ENCODE measurements around the gene KLHL5. TPM values are rescaled to one million over a fixed set of nuclear protein-coding genes. Genes with fewer than 3 reads are reported as not detected.
A peak's percentile ranks its signal among the peaks of the same experiment; 100 is the strongest.
"Not testable (repeated sequence)": the region's sequence is repeated elsewhere in the genome, so short reads cannot be mapped to it uniquely, and the experiment has no call there.

Gene KLHL5
- total RNA-seq, 6 experiments from 2014 or later, result 48.0 to 59.3 (median 50.6) TPM

DNA sequence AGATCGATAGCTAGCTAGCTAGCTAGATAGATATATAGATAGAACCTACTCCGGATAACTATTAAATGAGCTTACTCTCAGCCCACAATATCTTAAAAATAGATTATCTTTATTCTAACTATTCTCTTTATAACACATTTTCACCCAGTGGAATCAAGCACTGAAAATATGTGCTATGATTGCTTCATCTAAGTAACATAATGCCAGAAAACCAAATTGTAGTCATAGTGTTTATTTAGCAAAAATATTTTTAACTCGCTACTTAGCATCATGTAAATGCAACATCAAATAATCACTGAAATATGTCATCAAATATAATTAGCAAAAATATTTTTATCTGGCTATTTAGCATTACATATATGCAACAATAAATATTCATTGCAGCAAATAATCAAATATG lies 31.3 kb upstream of the KLHL5 start:
- TF ChIP-seq, protein P1, sequence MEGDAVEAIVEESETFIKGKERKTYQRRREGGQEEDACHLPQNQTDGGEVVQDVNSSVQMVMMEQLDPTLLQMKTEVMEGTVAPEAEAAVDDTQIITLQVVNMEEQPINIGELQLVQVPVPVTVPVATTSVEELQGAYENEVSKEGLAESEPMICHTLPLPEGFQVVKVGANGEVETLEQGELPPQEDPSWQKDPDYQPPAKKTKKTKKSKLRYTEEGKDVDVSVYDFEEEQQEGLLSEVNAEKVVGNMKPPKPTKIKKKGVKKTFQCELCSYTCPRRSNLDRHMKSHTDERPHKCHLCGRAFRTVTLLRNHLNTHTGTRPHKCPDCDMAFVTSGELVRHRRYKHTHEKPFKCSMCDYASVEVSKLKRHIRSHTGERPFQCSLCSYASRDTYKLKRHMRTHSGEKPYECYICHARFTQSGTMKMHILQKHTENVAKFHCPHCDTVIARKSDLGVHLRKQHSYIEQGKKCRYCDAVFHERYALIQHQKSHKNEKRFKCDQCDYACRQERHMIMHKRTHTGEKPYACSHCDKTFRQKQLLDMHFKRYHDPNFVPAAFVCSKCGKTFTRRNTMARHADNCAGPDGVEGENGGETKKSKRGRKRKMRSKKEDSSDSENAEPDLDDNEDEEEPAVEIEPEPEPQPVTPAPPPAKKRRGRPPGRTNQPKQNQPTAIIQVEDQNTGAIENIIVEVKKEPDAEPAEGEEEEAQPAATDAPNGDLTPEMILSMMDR (IDR thresholded peaks at IDR 0.05), result no peak
- Mint-ChIP-seq H3K27me3 (ENCODE audit: insufficient read depth) (no peaks in the 10 kb centered on the region), H3K36me3 (ENCODE audit: low read depth) (no peaks in the 10 kb centered on the region), H3K9me3 (no peaks in the 10 kb centered on the region), H3K4me1 (ENCODE audit: low read depth) (peaks cover 35% of the 10 kb centered on the region), H3K4me3 (no peak overlapping the region), H3K27ac (no peak overlapping the region)
- DNase-seq, result no peak

DNA sequence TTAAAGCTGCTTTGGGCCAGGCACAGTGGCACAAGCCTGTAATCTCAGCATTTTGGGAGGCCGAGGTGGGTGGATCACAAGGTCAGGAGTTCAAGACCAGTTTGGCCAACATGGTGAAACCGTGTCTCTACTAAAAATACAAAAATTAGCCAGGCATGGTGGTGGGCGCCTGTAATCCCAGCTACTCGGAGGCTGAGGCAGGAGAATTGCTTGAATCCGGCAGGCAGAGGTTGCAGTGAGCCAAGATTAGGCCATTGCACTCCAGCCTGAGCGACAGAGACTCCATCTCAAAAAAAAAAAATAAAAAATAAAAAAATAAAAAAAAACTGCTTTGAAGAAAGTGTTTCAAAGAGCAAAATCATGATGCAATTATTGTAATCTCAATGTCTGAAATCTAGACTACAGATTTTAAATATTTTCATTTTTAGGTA lies 30.4 kb upstream of the KLHL5 start:
- peaks cover 39% of the 10 kb centered on the region for H3K4me1 Mint-ChIP-seq (ENCODE audit: low read depth)
- DNase-seq, result not testable (repeated sequence)

DNA sequence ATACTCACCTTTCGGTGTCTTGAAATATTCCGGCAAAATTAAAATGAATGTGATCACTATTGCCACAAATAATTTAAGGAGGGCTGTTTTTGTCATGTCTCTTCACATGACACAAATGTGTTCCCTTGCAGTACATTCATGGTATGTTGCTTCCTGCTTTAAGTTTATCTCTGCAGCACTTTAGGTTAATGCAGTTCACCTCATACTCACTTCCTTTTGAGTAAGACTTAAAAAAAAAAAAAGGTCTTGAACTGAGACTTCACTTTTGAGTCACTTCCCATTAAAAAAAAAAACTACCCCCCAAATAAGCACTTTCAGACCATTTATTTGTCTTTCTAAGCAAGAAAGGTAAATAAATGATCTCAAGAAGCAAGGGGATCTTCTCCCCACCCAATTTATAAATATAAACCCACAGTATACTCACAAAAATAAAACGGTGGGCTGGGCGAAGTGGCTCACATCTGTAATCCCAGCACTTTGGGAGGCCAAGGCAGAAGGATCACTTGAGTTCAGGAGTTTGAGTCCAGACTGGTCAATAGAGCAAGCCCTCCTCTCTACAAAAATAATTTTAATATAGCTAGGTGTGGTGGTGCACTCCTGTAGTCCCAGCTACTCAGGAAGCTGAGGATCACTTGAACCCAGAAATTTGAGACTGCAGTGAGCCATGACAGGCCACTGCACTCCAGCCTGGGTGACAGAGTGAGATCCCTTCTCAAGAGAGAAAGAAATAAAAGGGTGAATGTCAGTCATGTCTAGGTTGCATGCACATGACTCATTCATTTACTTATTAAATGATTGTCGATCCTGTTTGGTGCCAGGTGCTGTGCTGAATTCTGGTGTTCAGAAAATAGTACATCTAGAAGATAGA lies 29.6 kb upstream of the KLHL5 start, which contains the start of gene TMEM156:
Gene TMEM156, minus strand, starts transcription at position 192 of the 868 bp plus-strand sequence. Its CDS starts 96 bp downstream, at position 96.
- TF ChIP-seq, protein P1 (IDR thresholded peaks at IDR 0.05), result no peak
- Mint-ChIP-seq H3K4me1 (ENCODE audit: low read depth) (peaks cover 45% of the 10 kb centered on the region), H3K9me3 (no peaks in the 10 kb centered on the region), H3K27me3 (ENCODE audit: insufficient read depth) (no peaks in the 10 kb centered on the region), H3K36me3 (ENCODE audit: low read depth) (no peaks in the 10 kb centered on the region), H3K4me3 (peak within 1 kb of the TSS; percentile 19; the same call in 1 of the 2 replicates), H3K27ac (peak within 1 kb of the TSS; percentile 77)
- DNase-seq, result no peak

More for the DNA sequence above, 30.4 kb upstream of the KLHL5 start:
- H3K27me3 Mint-ChIP-seq (ENCODE audit: insufficient read depth); H3K36me3 Mint-ChIP-seq (ENCODE audit: low read depth); H3K4me3 Mint-ChIP-seq; H3K9me3 Mint-ChIP-seq: not testable (repeated sequence)
- peak overlapping the region; percentile 77; the same call in 1 of the 2 replicates for H3K27ac Mint-ChIP-seq

DNA sequence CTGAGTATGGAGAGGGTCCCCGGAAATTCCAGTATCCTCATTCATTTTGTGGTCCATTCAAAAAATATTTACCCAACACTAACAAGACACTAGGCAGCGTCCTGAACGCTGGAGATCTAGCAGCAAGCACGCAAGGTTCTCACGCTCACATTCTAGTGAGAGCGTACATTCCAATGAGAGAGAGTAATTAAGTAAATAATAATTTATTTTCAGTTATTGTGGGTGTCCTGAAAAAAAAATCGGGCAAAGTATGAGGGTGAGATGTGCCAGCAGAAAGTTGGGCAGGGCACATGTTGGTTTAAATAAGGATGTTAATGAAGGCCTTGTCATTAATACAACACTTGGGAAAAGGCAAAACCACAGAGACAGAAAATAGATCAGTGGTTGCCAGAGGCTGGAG lies 25.9 kb upstream of the KLHL5 start:
- peaks cover 43% of the 10 kb centered on the region for H3K4me1 Mint-ChIP-seq (ENCODE audit: low read depth)
- TF ChIP-seq, protein P1 (IDR thresholded peaks at IDR 0.05), result no peak
- H3K9me3 Mint-ChIP-seq, result no peaks in the 10 kb centered on the region
- no peak overlapping the region; the same call in 1 of the 2 replicates for H3K27ac Mint-ChIP-seq
- H3K27me3 Mint-ChIP-seq (ENCODE audit: insufficient read depth), result no peaks in the 10 kb centered on the region
- no peak overlapping the region for H3K4me3 Mint-ChIP-seq
- no peaks in the 10 kb centered on the region for H3K36me3 Mint-ChIP-seq (ENCODE audit: low read depth)
- no peak for DNase-seq

DNA sequence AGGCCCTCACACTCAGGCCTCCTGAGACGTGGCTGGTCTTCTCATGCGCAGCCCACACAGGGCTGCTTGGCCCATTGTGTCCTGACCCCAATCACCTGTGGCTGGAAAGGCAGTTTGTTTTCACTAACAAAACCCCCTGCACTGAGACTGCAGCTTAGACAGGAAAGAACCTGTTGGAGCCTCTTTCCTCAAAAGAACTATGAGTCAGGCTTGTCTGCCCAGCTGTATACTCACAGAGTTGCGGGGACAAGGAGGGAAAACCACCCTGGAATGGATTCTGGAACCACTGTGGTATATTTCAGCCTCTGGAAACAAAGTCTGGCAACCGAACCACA lies 24.6 kb upstream of the KLHL5 start:
- no peak for DNase-seq

More for the DNA sequence above, 24.6 kb upstream of the KLHL5 start:
- TF ChIP-seq, protein P1 (IDR thresholded peaks at IDR 0.05), result no peak
- Mint-ChIP-seq H3K4me3 (no peak overlapping the region), H3K27me3 (ENCODE audit: insufficient read depth) (no peaks in the 10 kb centered on the region), H3K9me3 (no peaks in the 10 kb centered on the region), H3K4me1 (ENCODE audit: low read depth) (peaks cover 44% of the 10 kb centered on the region), H3K27ac (peak overlapping the region; percentile 20; the same call in 1 of the 2 replicates), H3K36me3 (ENCODE audit: low read depth) (no peaks in the 10 kb centered on the region)

Measured in HFFc6 (cell line).